Activated B cell treated with CpG ODN at 0.5 μM for 24 hours (primary cell): ENCODE measurements around the gene IER3. TPM values are rescaled to one million over a fixed set of nuclear protein-coding genes. Genes with fewer than 3 reads are reported as not detected.
"Not testable (repeated sequence)": the region's sequence is repeated elsewhere in the genome, so short reads cannot be mapped to it uniquely, and the experiment has no call there.

Source experiments
- ATAC-seq: fragments of 200-7000 bp; cut with Tn5 transposase; one replicate; pipeline ENCODE4 v1.10.0; 2021; ENCODE audit warnings: low read depth, mild to moderate bottlenecking, moderate library complexity
- CTCF ChIA-PET: fragments of 350-600 bp; sonication (Branson Sonifier 250); formaldehyde crosslinking; loops from one replicate; lab custom pipeline; 2021; ENCODE audit warnings: antibody characterized with exemption; lab: Charles Lee
- POLR2A ChIA-PET: fragments of 350-600 bp; sonication (Branson Sonifier 250); formaldehyde crosslinking; loops from one replicate; lab custom pipeline; 2021; ENCODE audit warnings: antibody characterized with exemption; lab: Charles Lee
- DNase-seq: peaks from one replicate; pipeline ENCODE4 v3.0.0; 2022
- H3K27ac Mint-ChIP-seq: one replicate; pipeline ENCODE4 v1.8.0; 2020; ENCODE audit warnings: mixed read lengths
- H3K27me3 Mint-ChIP-seq: one replicate; pipeline ENCODE4 v1.8.0; 2021; ENCODE audit warnings: mixed read lengths
- H3K36me3 Mint-ChIP-seq: one replicate; pipeline ENCODE4 v1.8.0; 2021; ENCODE audit warnings: low read depth, mixed read lengths
- H3K4me1 Mint-ChIP-seq: one replicate; pipeline ENCODE4 v1.8.0; 2021; ENCODE audit warnings: mixed read lengths
- H3K4me3 Mint-ChIP-seq: one replicate; pipeline ENCODE4 v1.8.0; 2020; ENCODE audit warnings: mild to moderate bottlenecking, mixed read lengths
- H3K9me3 Mint-ChIP-seq: one replicate; pipeline ENCODE4 v1.8.0; 2020; ENCODE audit warnings: mixed read lengths
- intact Hi-C: fragments of 100-400 bp; cut with micrococcal nuclease; formaldehyde crosslinking; loops from one replicate; pipeline ENCODE4 v1.15.1; 2024
- total RNA-seq: library from RNA; stranded (reverse); gene quantifications from 2 replicates; pipeline ENCODE4 v1.2.3, GENCODE V29; 2022
- TF ChIP-seq, protein P1 (sequence below): fragments of 200-600 bp; IDR thresholded peaks from one replicate; pipeline ENCODE4 v1.8.0; 2022; ENCODE audit warnings: antibody characterized with exemption, mild to moderate bottlenecking

The IER3 gene
- total RNA-seq, 1 donor from 2014 or later = 3.3 TPM

DNA sequence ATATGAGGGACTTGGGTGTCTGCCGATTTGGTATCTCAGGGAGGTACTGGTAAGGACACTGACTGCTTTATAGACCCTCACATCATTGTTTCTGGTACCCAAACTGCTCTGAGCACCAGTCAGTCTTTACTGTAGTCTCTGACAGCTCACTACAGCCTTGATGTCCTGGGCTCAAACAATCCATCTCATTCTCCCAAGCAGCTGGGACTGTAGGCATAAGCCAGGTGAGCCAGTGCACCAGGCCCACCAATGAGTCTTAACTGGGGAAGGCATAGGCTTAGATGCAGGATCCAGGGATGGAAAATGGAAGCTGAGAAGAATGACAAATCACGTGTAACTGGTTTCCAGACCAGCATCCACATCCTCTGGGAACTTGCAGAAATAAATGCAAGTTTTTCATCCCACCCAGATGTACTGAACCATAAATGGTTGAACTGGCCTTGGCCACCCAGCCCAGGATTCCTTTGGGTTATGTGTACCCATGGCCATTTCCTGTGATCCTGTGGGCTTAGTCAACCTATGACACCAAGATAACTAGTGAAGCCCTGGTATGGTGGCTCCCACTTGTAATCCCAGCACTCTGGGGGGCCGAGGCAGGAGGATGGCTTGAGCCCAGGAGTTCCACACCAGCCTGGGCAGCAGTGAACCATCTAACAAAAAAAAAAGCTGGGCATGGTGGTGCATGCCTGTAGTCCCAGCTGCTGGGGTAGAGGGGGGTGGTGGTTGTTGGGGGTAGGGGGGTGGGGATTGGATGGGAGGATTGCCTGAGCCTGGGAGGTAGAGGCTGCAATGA is 18.4 kb downstream of the IER3 start:
- CTCF ChIA-PET = interaction anchor here (1.1 to 20.0 kb wide), 2 partner anchors 10 to 47 kb away, joined by 4 to 576 read pairs; partner anchors contain the start of gene DHX16
- TF ChIP-seq, protein P1, sequence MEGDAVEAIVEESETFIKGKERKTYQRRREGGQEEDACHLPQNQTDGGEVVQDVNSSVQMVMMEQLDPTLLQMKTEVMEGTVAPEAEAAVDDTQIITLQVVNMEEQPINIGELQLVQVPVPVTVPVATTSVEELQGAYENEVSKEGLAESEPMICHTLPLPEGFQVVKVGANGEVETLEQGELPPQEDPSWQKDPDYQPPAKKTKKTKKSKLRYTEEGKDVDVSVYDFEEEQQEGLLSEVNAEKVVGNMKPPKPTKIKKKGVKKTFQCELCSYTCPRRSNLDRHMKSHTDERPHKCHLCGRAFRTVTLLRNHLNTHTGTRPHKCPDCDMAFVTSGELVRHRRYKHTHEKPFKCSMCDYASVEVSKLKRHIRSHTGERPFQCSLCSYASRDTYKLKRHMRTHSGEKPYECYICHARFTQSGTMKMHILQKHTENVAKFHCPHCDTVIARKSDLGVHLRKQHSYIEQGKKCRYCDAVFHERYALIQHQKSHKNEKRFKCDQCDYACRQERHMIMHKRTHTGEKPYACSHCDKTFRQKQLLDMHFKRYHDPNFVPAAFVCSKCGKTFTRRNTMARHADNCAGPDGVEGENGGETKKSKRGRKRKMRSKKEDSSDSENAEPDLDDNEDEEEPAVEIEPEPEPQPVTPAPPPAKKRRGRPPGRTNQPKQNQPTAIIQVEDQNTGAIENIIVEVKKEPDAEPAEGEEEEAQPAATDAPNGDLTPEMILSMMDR = no peak
- intact Hi-C loops = no loop called here
- POLR2A ChIA-PET = interaction anchor here (0.6 to 22.6 kb wide), 8 partner anchors 14 to 1075 kb away, joined by 3 to 697 read pairs (median 4); partner anchors contain the start of gene DHX16
- Mint-ChIP-seq H3K36me3 (peaks cover 70% of the 10 kb centered on the region), H3K27me3 (no peaks in the 10 kb centered on the region), H3K4me3 (no peak overlapping the region), H3K4me1 (peaks cover 47% of the 10 kb centered on the region), H3K27ac (peak overlapping the region; percentile 12), H3K9me3 (no peaks in the 10 kb centered on the region)
- ATAC-seq = no peak
- DNase-seq = no peak

DNA sequence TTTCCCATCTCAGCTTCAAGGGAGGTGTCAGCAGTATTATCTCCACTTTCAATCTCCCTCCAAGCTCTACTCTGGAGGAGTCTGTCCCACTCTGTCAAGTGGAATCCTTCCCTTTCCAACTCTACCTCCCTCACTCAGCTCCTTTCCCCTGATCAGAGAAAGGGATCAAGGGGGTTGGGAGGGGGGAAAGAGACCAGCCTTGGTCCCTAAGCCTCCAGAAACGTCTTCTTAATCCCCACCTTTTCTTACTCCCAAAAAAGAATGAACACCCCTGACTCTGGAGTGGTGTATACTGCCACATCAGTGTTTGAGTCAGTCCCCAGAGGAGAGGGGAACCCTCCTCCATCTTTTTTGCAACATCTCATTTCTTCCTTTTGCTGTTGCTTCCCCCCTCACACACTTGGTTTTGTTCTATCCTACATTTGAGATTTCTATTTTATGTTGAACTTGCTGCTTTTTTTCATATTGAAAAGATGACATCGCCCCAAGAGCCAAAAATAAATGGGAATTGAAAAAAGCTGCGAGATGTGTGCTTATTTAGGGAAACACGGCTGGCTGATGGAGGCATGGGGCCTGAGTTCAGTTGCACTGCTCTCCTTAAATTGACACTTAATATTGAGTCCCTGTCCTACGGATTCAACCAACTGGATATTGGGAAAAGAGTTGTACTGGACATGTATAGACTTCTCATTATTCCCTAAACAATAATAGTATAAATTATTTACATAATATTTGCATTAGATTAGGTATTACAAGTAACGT is 19.3 kb downstream of the IER3 start:
- Mint-ChIP-seq H3K4me3 (no peak overlapping the region), H3K9me3 (no peaks in the 10 kb centered on the region), H3K4me1 (peaks cover 41% of the 10 kb centered on the region), H3K27ac (peak overlapping the region; percentile 35), H3K36me3 (peaks cover 72% of the 10 kb centered on the region), H3K27me3 (no peaks in the 10 kb centered on the region)
- ATAC-seq = no peak
- intact Hi-C loops = no loop called here
- TF ChIP-seq, protein P1 = no peak
- DNase-seq = no peak
- ChIA-PET POLR2A (interaction anchor here (0.7 to 22.6 kb wide), 5 partner anchors 35 to 110 kb away, joined by 3 to 697 read pairs (median 10); partner anchors contain the start of genes DHX16, NRM and PPP1R18), CTCF (interaction anchor here (0.7 to 20.0 kb wide), 2 partner anchors 47 to 75 kb away, joined by 3 to 576 read pairs; partner anchors contain the start of gene DHX16)

DNA sequence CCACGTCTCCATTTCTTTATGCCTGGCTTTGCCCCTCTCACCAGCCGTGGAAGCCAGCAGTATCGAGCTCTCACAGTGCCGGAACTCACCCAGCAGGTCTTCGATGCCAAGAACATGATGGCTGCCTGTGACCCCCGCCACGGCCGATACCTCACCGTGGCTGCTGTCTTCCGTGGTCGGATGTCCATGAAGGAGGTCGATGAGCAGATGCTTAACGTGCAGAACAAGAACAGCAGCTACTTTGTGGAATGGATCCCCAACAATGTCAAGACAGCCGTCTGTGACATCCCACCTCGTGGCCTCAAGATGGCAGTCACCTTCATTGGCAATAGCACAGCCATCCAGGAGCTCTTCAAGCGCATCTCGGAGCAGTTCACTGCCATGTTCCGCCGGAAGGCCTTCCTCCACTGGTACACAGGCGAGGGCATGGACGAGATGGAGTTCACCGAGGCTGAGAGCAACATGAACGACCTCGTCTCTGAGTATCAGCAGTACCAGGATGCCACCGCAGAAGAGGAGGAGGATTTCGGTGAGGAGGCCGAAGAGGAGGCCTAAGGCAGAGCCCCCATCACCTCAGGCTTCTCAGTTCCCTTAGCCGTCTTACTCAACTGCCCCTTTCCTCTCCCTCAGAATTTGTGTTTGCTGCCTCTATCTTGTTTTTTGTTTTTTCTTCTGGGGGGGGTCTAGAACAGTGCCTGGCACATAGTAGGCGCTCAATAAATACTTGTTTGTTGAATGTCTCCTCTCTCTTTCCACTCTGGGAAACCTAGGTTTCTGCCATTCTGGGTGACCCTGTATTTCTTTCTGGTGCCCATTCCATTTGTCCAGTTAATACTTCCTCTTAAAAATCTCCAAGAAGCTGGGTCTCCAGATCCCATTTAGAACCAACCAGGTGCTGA is 20.3 kb downstream of the IER3 start:
- ChIA-PET POLR2A (interaction anchor here (0.7 to 22.6 kb wide), 5 partner anchors 34 to 109 kb away, joined by 3 to 697 read pairs (median 31); partner anchors contain the start of genes DHX16, MRPS18B, NRM and PPP1R10), CTCF (interaction anchor here (0.7 to 20.0 kb wide), 6 partner anchors 12 to 133 kb away, joined by 3 to 576 read pairs (median 7); partner anchors contain the start of genes ATAT1, DHX16 and NRM)
- not testable (repeated sequence) for H3K9me3 Mint-ChIP-seq, H3K4me3 Mint-ChIP-seq, H3K27me3 Mint-ChIP-seq, DNase-seq, ATAC-seq
- intact Hi-C loops = loop anchor here (2.0 kb wide), 1 partner anchor 241 kb away; no protein-coding TSS in a partner anchor
- Mint-ChIP-seq H3K27ac (peak overlapping the region; percentile 41), H3K4me1 (peaks cover 48% of the 10 kb centered on the region), H3K36me3 (peaks cover 69% of the 10 kb centered on the region)

DNA sequence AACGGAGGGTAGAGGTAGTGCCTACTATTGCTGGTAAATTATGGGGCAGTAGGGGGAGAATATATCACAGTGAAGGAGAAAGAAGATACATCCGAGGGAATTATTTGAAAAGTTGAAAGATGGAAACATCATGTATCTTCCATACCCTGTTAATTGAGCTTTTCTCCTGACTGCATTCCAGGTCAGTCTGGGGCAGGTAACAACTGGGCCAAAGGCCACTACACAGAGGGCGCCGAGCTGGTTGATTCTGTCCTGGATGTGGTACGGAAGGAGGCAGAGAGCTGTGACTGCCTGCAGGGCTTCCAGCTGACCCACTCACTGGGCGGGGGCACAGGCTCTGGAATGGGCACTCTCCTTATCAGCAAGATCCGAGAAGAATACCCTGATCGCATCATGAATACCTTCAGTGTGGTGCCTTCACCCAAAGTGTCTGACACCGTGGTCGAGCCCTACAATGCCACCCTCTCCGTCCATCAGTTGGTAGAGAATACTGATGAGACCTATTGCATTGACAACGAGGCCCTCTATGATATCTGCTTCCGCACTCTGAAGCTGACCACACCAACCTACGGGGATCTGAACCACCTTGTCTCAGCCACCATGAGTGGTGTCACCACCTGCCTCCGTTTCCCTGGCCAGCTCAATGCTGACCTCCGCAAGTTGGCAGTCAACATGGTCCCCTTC is 21.0 kb downstream of the IER3 start:
- H3K27me3 Mint-ChIP-seq, DNase-seq, H3K4me3 Mint-ChIP-seq, H3K9me3 Mint-ChIP-seq, ATAC-seq: not testable (repeated sequence)
- ChIA-PET POLR2A (interaction anchor here (3.3 to 22.6 kb wide), 4 partner anchors 33 to 108 kb away, joined by 31 to 697 read pairs (median 148); partner anchors contain the start of genes DHX16, MRPS18B, NRM and PPP1R10), CTCF (interaction anchor here (1.2 to 20.0 kb wide), 12 partner anchors 8 to 364 kb away, joined by 3 to 576 read pairs (median 10); partner anchors contain the start of genes ATAT1, DHX16, MRPS18B and NRM)
- H3K36me3 Mint-ChIP-seq = peaks cover 67% of the 10 kb centered on the region
- peak overlapping the region; percentile 41 for H3K27ac Mint-ChIP-seq
- H3K4me1 Mint-ChIP-seq = peaks cover 53% of the 10 kb centered on the region
- intact Hi-C loops = loop anchor here (2.0 kb wide), 1 partner anchor 240 kb away; no protein-coding TSS in a partner anchor
